ENCODE results near the gene RHOB.

DNA sequence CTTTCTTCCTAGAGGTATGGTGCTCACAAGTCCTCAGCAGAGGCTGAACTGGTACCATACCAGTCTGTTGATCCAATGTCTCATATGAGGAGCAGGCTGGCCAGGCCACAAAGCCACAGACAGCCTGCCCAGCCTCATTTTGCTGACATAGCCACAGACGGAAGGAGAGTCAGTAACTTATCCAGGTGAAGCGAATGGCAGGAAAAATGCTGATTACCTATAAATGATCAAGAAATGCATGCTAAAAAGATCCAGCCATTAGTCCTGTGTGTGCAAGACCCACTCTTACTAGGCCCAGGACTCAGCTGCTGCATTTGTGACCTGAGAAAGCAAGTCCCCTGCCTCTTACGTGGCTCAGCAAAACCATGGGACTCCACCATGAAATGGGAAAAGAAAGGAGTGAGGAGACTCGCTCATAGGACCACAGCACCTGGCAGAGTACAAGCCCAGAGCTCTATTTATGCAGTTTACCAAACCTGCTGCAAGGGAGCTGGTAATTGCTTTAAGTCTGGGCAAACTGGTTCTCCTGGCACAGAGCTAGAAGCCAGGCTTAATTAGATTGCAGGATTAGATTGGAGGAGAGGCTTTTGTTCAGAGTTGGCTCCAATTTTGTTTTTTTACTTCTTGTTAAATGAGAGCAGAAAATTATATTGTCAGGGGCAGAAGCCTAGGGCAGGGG lies 19.0 kb downstream of the RHOB start:
- TF ChIP-seq, protein P1, sequence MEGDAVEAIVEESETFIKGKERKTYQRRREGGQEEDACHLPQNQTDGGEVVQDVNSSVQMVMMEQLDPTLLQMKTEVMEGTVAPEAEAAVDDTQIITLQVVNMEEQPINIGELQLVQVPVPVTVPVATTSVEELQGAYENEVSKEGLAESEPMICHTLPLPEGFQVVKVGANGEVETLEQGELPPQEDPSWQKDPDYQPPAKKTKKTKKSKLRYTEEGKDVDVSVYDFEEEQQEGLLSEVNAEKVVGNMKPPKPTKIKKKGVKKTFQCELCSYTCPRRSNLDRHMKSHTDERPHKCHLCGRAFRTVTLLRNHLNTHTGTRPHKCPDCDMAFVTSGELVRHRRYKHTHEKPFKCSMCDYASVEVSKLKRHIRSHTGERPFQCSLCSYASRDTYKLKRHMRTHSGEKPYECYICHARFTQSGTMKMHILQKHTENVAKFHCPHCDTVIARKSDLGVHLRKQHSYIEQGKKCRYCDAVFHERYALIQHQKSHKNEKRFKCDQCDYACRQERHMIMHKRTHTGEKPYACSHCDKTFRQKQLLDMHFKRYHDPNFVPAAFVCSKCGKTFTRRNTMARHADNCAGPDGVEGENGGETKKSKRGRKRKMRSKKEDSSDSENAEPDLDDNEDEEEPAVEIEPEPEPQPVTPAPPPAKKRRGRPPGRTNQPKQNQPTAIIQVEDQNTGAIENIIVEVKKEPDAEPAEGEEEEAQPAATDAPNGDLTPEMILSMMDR (IDR thresholded peaks at IDR 0.05): no peak
- TF ChIP-seq POLR2AphosphoS5 (IDR thresholded peaks at IDR 0.05): no peak
